GM18498 (cell line): ENCODE results near the gene C10orf95.

ENCODE experiments used
- ATAC-seq: cut with Tn5 transposase; IDR thresholded peaks from one replicate; pipeline ENCODE4 v1.9.1; 2021; ENCODE audit warnings: mild to moderate bottlenecking, moderate library complexity; ENCODE audit not compliant: unreplicated experiment

Gene C10orf95

GRCh38 chr10:102419269-102420180, 31.8 kb downstream of the C10orf95 start:
- ATAC-seq: no peak

- ATAC-seq: no peak
Observed at GRCh38 chr10:102418622-102419268, 32.6 kb downstream of the C10orf95 start, which contains the start of gene PSD. Gene PSD (minus strand): TSS chr10:102418785. CDS start chr10:102417038, 1,747 bp downstream.

- no peak for ATAC-seq
Observed at GRCh38 chr10:102416695-102417094, 34.6 kb downstream of the C10orf95 start.

- ATAC-seq: no peak
Observed at GRCh38 chr10:102416283-102416682, 35.1 kb downstream of the C10orf95 start.

GRCh38 chr10:102414749-102415148, 36.6 kb downstream of the C10orf95 start:
- no peak for ATAC-seq

GRCh38 chr10:102413806-102414561, 37.4 kb downstream of the C10orf95 start:
- no peak for ATAC-seq

GRCh38 chr10:102413053-102413705, 38.2 kb downstream of the C10orf95 start:
- ATAC-seq: no peak

GRCh38 chr10:102412293-102412692, 39.0 kb downstream of the C10orf95 start:
- no peak for ATAC-seq

GRCh38 chr10:102411341-102412255, 39.7 kb downstream of the C10orf95 start:
- no peak for ATAC-seq

GRCh38 chr10:102410429-102411073, 40.8 kb downstream of the C10orf95 start:
- no peak for ATAC-seq

- ATAC-seq: no peak
Observed at GRCh38 chr10:102409604-102410428, 41.5 kb downstream of the C10orf95 start.

GRCh38 chr10:102408728-102409603, 42.4 kb downstream of the C10orf95 start:
- peak; percentile 37 for ATAC-seq

GRCh38 chr10:102408131-102408727, 43.1 kb downstream of the C10orf95 start:
- ATAC-seq: no peak

GRCh38 chr10:102407425-102408130, 43.8 kb downstream of the C10orf95 start:
- ATAC-seq: no peak

- no peak for ATAC-seq
Observed at GRCh38 chr10:102406815-102407214, 44.5 kb downstream of the C10orf95 start.

- ATAC-seq: no peak
Observed at GRCh38 chr10:102405632-102406031, 45.7 kb downstream of the C10orf95 start.
